Ascending aorta (tissue), 2 donors: ENCODE measurements around the gene VPS52. TPM values are rescaled to one million over a fixed set of nuclear protein-coding genes. Genes with fewer than 3 reads are reported as not detected.
"Not testable (repeated sequence)": the region's sequence is repeated elsewhere in the genome, so short reads cannot be mapped to it uniquely, and the experiment has no call there.

Source experiments
- DNase-seq, 2 donors: peaks; one replicate each; pipeline ENCODE4 v3.0.0-alpha.2; 2019; ENCODE audit warnings: low spot score in 2 of 2
- H3K27ac ChIP-seq, 2 donors: fragments of 200-600 bp; sonication (generic); one replicate each; pipeline ENCODE4 v1.5.1; 2016 to 2017; ENCODE audit warnings: mild to moderate bottlenecking in 1 of 2
- H3K27me3 ChIP-seq: fragments of 200-600 bp; sonication (generic); one replicate; pipeline ENCODE4 v1.5.1; 2017
- H3K36me3 ChIP-seq, 2 donors: fragments of 200-600 bp; sonication (generic); one replicate each; pipeline ENCODE4 v1.5.1; 2016
- H3K4me1 ChIP-seq, 2 donors: fragments of 200-600 bp; sonication (generic); one replicate each; pipeline ENCODE4 v1.5.1; 2016 to 2017; ENCODE audit warnings: mild to moderate bottlenecking in 1 of 2
- H3K4me3 ChIP-seq, 2 donors: fragments of 200-600 bp; sonication (generic); one replicate each; pipeline ENCODE4 v1.5.1; 2016 to 2017; ENCODE audit warnings: mild to moderate bottlenecking in 1 of 2
- H3K9me3 ChIP-seq, 2 donors: fragments of 200-600 bp; sonication (generic); one replicate each; pipeline ENCODE4 v1.5.1; 2016
- intact Hi-C: fragments of 100-400 bp; cut with DNase I; formaldehyde crosslinking; loops from one replicate; pipeline ENCODE4 v1.15.1; 2023
- total RNA-seq: library from RNA; depleted of rRNA; stranded (reverse); fragments of >200 nt; gene quantifications from one replicate; pipeline ENCODE4 v1.1.0, GENCODE V29; 2016
- TF ChIP-seq, protein P1 (sequence below), 3 experiments: fragments of 200-600 bp in 2 of 3; fragments of 450-650 bp in 1 of 3; sonication (generic) in 2 of 3; IDR thresholded peaks; one replicate each; pipeline ENCODE4 v1.5.1; 2016 to 2019; ENCODE audit warnings: antibody characterized with exemption in 3 of 3, mild to moderate bottlenecking in 1 of 3, moderate library complexity in 1 of 3

The VPS52 gene
- total RNA-seq, 1 donor from 2014 or later: 50.1 TPM

- no peaks in the 10 kb centered on the region for H3K27me3 ChIP-seq
- H3K9me3 ChIP-seq: no peaks in the 10 kb centered on the region
- intact Hi-C loops: loop anchor here (1.0 kb wide), 4 partner anchors 9 to 101 kb away; partner anchors contain the start of genes KIFC1, RING1 and VPS52
- DNase-seq: no peak
- peaks cover 35 to 64% of the 10 kb centered on the region in 2 donors for H3K36me3 ChIP-seq
- TF ChIP-seq, protein P1, sequence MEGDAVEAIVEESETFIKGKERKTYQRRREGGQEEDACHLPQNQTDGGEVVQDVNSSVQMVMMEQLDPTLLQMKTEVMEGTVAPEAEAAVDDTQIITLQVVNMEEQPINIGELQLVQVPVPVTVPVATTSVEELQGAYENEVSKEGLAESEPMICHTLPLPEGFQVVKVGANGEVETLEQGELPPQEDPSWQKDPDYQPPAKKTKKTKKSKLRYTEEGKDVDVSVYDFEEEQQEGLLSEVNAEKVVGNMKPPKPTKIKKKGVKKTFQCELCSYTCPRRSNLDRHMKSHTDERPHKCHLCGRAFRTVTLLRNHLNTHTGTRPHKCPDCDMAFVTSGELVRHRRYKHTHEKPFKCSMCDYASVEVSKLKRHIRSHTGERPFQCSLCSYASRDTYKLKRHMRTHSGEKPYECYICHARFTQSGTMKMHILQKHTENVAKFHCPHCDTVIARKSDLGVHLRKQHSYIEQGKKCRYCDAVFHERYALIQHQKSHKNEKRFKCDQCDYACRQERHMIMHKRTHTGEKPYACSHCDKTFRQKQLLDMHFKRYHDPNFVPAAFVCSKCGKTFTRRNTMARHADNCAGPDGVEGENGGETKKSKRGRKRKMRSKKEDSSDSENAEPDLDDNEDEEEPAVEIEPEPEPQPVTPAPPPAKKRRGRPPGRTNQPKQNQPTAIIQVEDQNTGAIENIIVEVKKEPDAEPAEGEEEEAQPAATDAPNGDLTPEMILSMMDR (IDR thresholded peaks at IDR 0.05): no peak
- H3K4me1 ChIP-seq: peaks cover 3 to 20% of the 10 kb centered on the region in 2 donors
- peak overlapping the region; percentile 56 to 76 for H3K27ac ChIP-seq
- H3K4me3 ChIP-seq: peak overlapping the region; percentile 79 to 80
Observed at GRCh38 chr6:33289784-33290315, 18.2 kb upstream of the VPS52 start.

DNA sequence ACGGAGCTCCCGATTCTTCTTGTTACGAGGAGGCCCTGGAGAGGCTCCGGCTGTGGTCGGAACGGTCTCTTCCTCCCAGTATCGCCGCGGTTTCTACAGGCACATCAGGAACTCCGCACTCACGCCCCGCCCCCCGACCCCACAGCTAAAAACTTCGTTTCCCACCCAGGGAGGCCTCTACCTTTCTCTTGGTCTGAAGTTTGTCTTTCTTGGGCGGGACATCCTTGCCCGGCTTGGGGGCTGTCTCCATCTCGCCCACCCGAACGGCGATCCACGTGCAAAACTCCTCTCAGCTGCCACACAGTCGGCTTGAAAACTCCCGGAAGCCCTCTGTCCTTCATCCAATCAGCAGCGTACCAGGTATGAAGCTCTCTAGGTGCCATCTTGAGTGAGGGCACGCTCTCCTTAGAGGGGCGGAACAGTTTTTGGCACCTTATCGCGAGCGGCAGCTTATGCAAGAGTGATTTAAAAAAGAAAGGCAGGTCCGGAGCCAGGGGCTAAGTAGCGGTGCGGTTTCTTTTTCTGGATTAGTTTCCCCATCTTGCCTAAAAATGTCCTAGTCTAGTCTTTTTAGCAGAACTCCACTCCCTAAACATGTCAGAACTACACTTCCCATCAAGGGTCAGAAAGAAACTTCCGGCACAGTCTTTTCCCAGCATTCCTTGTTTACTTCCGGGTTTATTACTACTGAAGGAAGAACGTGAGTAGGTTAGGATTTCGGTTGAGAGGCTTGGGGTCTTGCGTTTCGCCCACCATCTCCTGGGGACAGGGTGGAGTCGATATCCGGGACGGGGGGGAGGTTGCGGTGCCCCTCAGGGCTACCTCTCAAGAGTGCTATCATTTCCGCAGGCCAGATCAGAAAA, 17.5 kb upstream of the VPS52 start, which contains the start of the genes PFDN6 and WDR46:
PFDN6 (plus strand) TSS at position 681 of the 863 bp plus-strand sequence. CDS start 256 bp downstream, outside the sequence.
WDR46 (minus strand) TSS at position 319 of the 863 bp plus-strand sequence; CDS start at position 250, 69 bp downstream.
- Histone ChIP-seq H3K4me3 (peak within 1 kb of the TSS; percentile 79 to 80), H3K4me1 (peaks cover 3 to 20% of the 10 kb centered on the region in 2 donors), H3K9me3 (no peaks in the 10 kb centered on the region), H3K27me3 (no peaks in the 10 kb centered on the region), H3K27ac (peak within 1 kb of the TSS; percentile 56 to 76), H3K36me3 (peaks cover 29 to 64% of the 10 kb centered on the region in 2 donors)
- TF ChIP-seq, protein P1 (IDR thresholded peaks at IDR 0.05): no peak
- intact Hi-C loops: loop anchor here (1.0 kb wide), 5 partner anchors 10 to 102 kb away; partner anchors contain the start of genes B3GALT4, KIFC1, RING1 and VPS52
- DNase-seq: peak; percentile 45 to 92

- intact Hi-C loops: loop anchor here (1.0 kb wide), 1 partner anchor 11 kb away; the partner anchor contains the start of gene B3GALT4
- TF ChIP-seq, protein P1 (IDR thresholded peaks at IDR 0.05): no peak
- no peaks in the 10 kb centered on the region for H3K9me3 ChIP-seq
- no peaks in the 10 kb centered on the region for H3K27me3 ChIP-seq
- peaks cover 24 to 62% of the 10 kb centered on the region in 2 donors for H3K36me3 ChIP-seq
- peak overlapping the region; percentile 79 to 80 for H3K4me3 ChIP-seq
- peak overlapping the region; percentile 56 to 76 for H3K27ac ChIP-seq
- peaks cover 3 to 20% of the 10 kb centered on the region in 2 donors for H3K4me1 ChIP-seq
- no peak for DNase-seq
Observed at GRCh38 chr6:33288141-33288920, 16.7 kb upstream of the VPS52 start.

GRCh38 chr6:33286946-33287914, 15.6 kb upstream of the VPS52 start:
- H3K4me3 ChIP-seq: peak overlapping the region in 1 of 2 donors; percentile 79
- TF ChIP-seq, protein P1 (IDR thresholded peaks at IDR 0.05): no peak
- intact Hi-C loops: no loop called here
- H3K27ac ChIP-seq: no peak overlapping the region
- H3K27me3 ChIP-seq: no peaks in the 10 kb centered on the region
- no peak for DNase-seq
- no peaks in the 10 kb centered on the region for H3K9me3 ChIP-seq
- H3K4me1 ChIP-seq: peaks cover 3 to 20% of the 10 kb centered on the region in 2 donors
- peaks cover 23 to 61% of the 10 kb centered on the region in 2 donors for H3K36me3 ChIP-seq

GRCh38 chr6:33285214-33285613, 13.5 kb upstream of the VPS52 start:
- H3K9me3 ChIP-seq, intact Hi-C loops, H3K4me3 ChIP-seq, DNase-seq, H3K27me3 ChIP-seq, H3K27ac ChIP-seq: not testable (repeated sequence)
- Histone ChIP-seq H3K36me3 (peaks cover 18 to 55% of the 10 kb centered on the region in 2 donors), H3K4me1 (peaks cover 3 to 15% of the 10 kb centered on the region in 2 donors)
